ELR (cell line): ENCODE data around the gene NBPF10.
"Not testable (repeated sequence)": the region's sequence is repeated elsewhere in the genome, so short reads cannot be mapped to it uniquely, and the experiment has no call there.

Experiments used
- DNase-seq: peaks from one replicate; pipeline ENCODE4 v3.0.0-alpha.2; 2015; ENCODE audit warnings: low read depth

Gene NBPF10, protein sequence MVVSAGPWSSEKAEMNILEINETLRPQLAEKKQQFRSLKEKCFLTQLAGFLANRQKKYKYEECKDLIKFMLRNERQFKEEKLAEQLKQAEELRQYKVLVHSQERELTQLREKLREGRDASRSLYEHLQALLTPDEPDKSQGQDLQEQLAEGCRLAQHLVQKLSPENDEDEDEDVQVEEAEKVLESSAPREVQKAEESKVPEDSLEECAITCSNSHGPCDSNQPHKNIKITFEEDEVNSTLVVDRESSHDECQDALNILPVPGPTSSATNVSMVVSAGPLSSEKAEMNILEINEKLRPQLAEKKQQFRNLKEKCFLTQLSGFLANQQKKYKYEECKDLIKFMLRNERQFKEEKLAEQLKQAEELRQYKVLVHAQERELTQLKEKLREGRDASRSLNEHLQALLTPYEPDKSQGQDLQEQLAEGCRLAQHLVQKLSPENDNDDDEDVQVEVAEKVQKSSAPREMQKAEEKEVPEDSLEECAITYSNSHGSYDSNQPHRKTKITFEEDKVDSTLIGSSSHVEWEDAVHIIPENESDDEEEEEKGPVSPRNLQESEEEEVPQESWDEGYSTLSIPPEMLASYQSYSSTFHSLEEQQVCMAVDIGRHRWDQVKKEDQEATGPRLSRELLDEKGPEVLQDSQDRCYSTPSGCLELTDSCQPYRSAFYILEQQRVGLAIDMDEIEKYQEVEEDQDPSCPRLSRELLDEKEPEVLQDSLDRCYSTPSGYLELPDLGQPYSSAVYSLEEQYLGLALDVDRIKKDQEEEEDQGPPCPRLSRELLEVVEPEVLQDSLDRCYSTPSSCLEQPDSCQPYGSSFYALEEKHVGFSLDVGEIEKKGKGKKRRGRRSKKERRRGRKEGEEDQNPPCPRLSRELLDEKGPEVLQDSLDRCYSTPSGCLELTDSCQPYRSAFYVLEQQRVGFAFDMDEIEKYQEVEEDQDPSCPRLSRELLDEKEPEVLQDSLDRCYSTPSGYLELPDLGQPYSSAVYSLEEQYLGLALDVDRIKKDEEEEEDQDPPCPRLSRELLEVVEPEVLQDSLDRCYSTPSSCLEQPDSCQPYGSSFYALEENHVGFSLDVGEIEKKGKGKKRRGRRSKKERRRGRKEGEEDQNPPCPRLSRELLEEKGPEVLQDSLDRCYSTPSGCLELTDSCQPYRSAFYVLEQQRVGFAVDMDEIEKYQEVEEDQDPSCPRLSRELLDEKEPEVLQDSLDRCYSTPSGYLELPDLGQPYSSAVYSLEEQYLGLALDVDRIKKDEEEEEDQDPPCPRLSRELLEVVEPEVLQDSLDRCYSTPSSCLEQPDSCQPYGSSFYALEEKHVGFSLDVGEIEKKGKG (N-terminal part only)

GRCh38 chr1:146144465-146144864 lies at the start of gene NBPF10:
Gene NBPF10, minus strand, starts transcription at chr1:146144804. Its CDS starts 35 bp downstream, at chr1:146144769.
- DNase-seq: not testable (repeated sequence)

DNA sequence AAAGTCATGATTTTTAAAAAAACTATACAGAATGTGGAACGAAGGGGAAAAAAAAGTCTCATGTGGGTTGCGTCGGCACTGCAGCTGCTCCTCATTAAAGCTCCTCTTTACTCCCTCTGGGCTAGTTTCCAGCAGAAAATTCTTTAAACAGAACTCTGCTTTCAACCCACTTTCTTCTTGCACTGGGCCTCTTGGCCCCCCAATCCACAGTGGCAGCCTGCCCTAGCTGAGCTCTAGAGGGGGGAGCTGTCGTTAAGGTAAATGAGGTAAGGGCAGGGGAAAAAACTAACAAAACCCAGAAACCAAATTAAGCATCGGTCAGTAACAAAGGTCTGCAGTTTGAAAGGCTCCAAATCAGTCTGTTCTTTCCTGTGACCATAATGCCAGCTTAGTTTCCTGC lies 29.9 kb upstream of the NBPF10 start:
- not testable (repeated sequence) for DNase-seq

DNA sequence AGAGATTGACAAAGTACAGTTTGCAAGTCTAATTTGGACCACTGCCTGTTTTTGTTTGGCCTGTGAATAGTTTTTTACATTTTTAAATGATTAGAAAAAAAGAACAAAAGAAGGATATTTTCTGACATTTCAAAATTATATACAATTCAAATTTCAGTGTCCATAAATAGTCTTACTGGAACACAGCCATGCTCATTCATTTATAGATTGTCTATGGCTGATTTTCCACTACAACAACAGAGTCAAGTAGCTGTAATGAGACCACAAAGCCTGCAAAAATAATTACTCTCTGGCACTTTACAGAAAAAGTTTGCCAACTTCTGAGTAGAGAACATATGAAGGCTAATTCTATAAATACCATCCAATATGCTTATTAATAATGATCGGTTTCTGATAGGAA lies 23.1 kb upstream of the NBPF10 start:
- not testable (repeated sequence) for DNase-seq

GRCh38 chr1:146167273-146167672 lies 22.7 kb upstream of the NBPF10 start:
- not testable (repeated sequence) for DNase-seq
